ENCODE results near the gene RAD51B.

GRCh38 chr14:68552602-68553001 is 733.0 kb downstream of the RAD51B start:
- no peak for TF ChIP-seq ZNF335 (tag by site-specific recombination; conservative IDR thresholded peaks at IDR 0.05)
- TF ChIP-seq ZNF140 (tag by site-specific recombination; IDR thresholded peaks at IDR 0.05) = no peak
- TF ChIP-seq YY1 (tag by site-specific recombination; IDR thresholded peaks at IDR 0.05) = no peak
- no peak for TF ChIP-seq REST (tag by site-specific recombination; IDR thresholded peaks at IDR 0.05)
- no peak for TF ChIP-seq CTCF (tag by site-specific recombination; IDR thresholded peaks at IDR 0.05)
- no peak for TF ChIP-seq ZBTB26 (tag by site-specific recombination; optimal IDR thresholded peaks at IDR 0.05)
- no peak for TF ChIP-seq ZNF510 (tag by site-specific recombination; IDR thresholded peaks at IDR 0.05; ENCODE audit: insufficient replicate concordance)
- TF ChIP-seq ZNF274 (IDR thresholded peaks at IDR 0.05; ENCODE audit: low read length) = no peak
- no peak for TF ChIP-seq ZNF274 (tag by site-specific recombination; IDR thresholded peaks at IDR 0.05; ENCODE audit: borderline replicate concordance)
- TF ChIP-seq PRDM10 (tag by site-specific recombination; IDR thresholded peaks at IDR 0.05) = no peak
- TF ChIP-seq SP2 (tag by site-specific recombination; IDR thresholded peaks at IDR 0.05) = no peak
- no peak for TF ChIP-seq ZNF19 (tag by site-specific recombination; IDR thresholded peaks at IDR 0.05; ENCODE audit: low read depth)
- no peak for TF ChIP-seq BCL11B (tag by site-specific recombination; IDR thresholded peaks at IDR 0.05; ENCODE audit: low read depth)
- TF ChIP-seq ZNF132 (tag by site-specific recombination; IDR thresholded peaks at IDR 0.05; ENCODE audit: borderline replicate concordance) = no peak

All from HEK293 (cell line).